Measurements from ENCODE around the gene TTC23.

- TF ChIP-seq, protein P1, sequence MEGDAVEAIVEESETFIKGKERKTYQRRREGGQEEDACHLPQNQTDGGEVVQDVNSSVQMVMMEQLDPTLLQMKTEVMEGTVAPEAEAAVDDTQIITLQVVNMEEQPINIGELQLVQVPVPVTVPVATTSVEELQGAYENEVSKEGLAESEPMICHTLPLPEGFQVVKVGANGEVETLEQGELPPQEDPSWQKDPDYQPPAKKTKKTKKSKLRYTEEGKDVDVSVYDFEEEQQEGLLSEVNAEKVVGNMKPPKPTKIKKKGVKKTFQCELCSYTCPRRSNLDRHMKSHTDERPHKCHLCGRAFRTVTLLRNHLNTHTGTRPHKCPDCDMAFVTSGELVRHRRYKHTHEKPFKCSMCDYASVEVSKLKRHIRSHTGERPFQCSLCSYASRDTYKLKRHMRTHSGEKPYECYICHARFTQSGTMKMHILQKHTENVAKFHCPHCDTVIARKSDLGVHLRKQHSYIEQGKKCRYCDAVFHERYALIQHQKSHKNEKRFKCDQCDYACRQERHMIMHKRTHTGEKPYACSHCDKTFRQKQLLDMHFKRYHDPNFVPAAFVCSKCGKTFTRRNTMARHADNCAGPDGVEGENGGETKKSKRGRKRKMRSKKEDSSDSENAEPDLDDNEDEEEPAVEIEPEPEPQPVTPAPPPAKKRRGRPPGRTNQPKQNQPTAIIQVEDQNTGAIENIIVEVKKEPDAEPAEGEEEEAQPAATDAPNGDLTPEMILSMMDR (IDR thresholded peaks at IDR 0.05; ENCODE audit: low read length), result no peak
- no peak for TF ChIP-seq EZH2phosphoT487 (IDR thresholded peaks at IDR 0.05; ENCODE audit: low read length)
Observed at GRCh38 chr15:99134317-99134821, 115.0 kb downstream of the TTC23 start.

Measured in MM.1S (cell line).